PFSK-1 (cell line): ENCODE measurements around the gene FMN1.

Experiments used
- FOXP2 ChIP-seq: optimal IDR thresholded peaks from 2 replicates; pipeline ENCODE3; 2011; ENCODE audit warnings: borderline replicate concordance, control low read depth, inconsistent platforms; ENCODE audit not compliant: insufficient read depth; ENCODE audit errors: extremely low read length, extremely low read depth
- POLR2AphosphoS5 ChIP-seq: IDR thresholded peaks from 2 replicates; pipeline ENCODE4 v1.6.1; 2012; ENCODE audit warnings: low read depth, mild to moderate bottlenecking, control low read depth, low read length, moderate library complexity
- SIN3A ChIP-seq: IDR thresholded peaks from 2 replicates; pipeline ENCODE4 v1.6.1; 2012; ENCODE audit warnings: mild to moderate bottlenecking, low read length, moderate library complexity, borderline replicate concordance; ENCODE audit not compliant: insufficient read depth
- TAF1 ChIP-seq: IDR thresholded peaks from 2 replicates; pipeline ENCODE4 v1.6.1; 2012; ENCODE audit warnings: low read length, control low read depth, borderline replicate concordance; ENCODE audit not compliant: insufficient read depth
- TF ChIP-seq, protein P1 (sequence below), 2 experiments: IDR thresholded peaks; 2 replicates each; pipeline versions ENCODE4 v1.6.1 to v1.8.0; 2011 to 2012; ENCODE audit warnings: low read depth in 2 of 2, low read length in 2 of 2, control low read depth in 1 of 2, inconsistent platforms in 1 of 2, mild to moderate bottlenecking in 1 of 2, moderate library complexity in 1 of 2; ENCODE audit not compliant: insufficient read depth in 1 of 2

The FMN1 gene

GRCh38 chr15:32970847-32971246 lies 223.7 kb downstream of the FMN1 start:
- no peak for TF ChIP-seq TAF1
- no peak for TF ChIP-seq FOXP2
- TF ChIP-seq SIN3A = no peak
- TF ChIP-seq, protein P1, sequence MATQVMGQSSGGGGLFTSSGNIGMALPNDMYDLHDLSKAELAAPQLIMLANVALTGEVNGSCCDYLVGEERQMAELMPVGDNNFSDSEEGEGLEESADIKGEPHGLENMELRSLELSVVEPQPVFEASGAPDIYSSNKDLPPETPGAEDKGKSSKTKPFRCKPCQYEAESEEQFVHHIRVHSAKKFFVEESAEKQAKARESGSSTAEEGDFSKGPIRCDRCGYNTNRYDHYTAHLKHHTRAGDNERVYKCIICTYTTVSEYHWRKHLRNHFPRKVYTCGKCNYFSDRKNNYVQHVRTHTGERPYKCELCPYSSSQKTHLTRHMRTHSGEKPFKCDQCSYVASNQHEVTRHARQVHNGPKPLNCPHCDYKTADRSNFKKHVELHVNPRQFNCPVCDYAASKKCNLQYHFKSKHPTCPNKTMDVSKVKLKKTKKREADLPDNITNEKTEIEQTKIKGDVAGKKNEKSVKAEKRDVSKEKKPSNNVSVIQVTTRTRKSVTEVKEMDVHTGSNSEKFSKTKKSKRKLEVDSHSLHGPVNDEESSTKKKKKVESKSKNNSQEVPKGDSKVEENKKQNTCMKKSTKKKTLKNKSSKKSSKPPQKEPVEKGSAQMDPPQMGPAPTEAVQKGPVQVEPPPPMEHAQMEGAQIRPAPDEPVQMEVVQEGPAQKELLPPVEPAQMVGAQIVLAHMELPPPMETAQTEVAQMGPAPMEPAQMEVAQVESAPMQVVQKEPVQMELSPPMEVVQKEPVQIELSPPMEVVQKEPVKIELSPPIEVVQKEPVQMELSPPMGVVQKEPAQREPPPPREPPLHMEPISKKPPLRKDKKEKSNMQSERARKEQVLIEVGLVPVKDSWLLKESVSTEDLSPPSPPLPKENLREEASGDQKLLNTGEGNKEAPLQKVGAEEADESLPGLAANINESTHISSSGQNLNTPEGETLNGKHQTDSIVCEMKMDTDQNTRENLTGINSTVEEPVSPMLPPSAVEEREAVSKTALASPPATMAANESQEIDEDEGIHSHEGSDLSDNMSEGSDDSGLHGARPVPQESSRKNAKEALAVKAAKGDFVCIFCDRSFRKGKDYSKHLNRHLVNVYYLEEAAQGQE (IDR thresholded peaks at IDR 0.05; ENCODE audit: insufficient read depth in 1 of 2, low read depth in 2 of 2, low read length in 2 of 2) = no peak

DNA sequence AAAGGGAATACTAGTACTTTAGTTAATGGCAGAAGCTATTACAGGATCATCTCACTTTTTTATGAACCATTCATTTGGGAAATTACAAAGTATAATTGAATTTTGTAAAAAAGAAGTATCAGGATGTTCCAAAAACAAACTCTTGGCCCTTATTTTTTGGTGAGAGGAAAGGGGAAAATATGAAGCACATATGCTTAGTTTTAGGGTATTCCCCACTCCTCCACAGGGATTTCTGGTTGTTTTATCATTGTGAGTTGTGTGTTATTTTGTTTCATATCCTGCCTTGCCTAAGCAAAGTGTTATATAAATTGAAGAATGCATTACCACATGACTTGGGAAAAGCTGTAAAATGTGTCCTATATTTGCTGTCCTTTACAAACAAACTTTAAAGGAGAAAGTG lies 227.0 kb downstream of the FMN1 start:
- TF ChIP-seq, protein P1 (IDR thresholded peaks at IDR 0.05; ENCODE audit: insufficient read depth in 1 of 2, low read depth in 2 of 2, low read length in 2 of 2) = no peak
- TF ChIP-seq FOXP2 (no peak), SIN3A (no peak), TAF1 (no peak), POLR2AphosphoS5 (no peak)

- TF ChIP-seq, protein P1 (IDR thresholded peaks at IDR 0.05; ENCODE audit: insufficient read depth in 1 of 2, low read depth in 2 of 2, low read length in 2 of 2) = no peak
- TF ChIP-seq POLR2AphosphoS5 (no peak), TAF1 (no peak), SIN3A (no peak), FOXP2 (no peak)
Observed at GRCh38 chr15:32966512-32966911, 228.0 kb downstream of the FMN1 start.

GRCh38 chr15:32965897-32966296 lies 228.6 kb downstream of the FMN1 start:
- no peak for TF ChIP-seq FOXP2
- no peak for TF ChIP-seq POLR2AphosphoS5
- TF ChIP-seq, protein P1 (IDR thresholded peaks at IDR 0.05; ENCODE audit: insufficient read depth in 1 of 2, low read depth in 2 of 2, low read length in 2 of 2) = no peak
- no peak for TF ChIP-seq TAF1
- no peak for TF ChIP-seq SIN3A

DNA sequence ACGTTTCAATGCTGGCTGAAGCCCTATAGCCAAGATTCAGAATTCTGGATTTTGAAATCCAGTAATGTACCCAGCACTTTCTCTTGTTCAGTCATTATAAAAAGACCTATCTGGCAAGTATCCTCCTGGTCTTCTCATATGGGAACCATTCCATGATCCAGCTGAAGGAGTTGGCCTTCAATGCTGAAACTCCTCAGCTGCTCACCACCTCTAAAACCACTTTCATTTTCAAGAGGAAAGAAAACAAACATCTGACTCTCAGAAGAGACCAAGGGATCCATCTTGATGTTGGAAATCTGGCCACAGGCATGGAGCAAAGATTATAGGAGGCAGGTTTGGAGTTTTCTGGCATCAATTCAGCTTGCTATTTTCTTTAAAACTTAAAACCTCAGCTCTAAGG lies 235.4 kb downstream of the FMN1 start:
- no peak for TF ChIP-seq TAF1

- no peak for TF ChIP-seq TAF1
Observed at GRCh38 chr15:32957219-32957618, 237.3 kb downstream of the FMN1 start.
